Natural killer cell (primary cell): Measurements from ENCODE around the gene CDX2. TPM values are rescaled to one million over a fixed set of nuclear protein-coding genes. Genes with fewer than 3 reads are reported as not detected.

Experiments
- ATAC-seq, 3 donors: fragments of 150-1000 bp in 2 of 3; fragments of 200-7000 bp in 1 of 3; cut with Tn5 transposase; 1 replicate in 1 of 3; 2 replicates in 2 of 3; pipeline ENCODE4 v1.10.0; 2021; ENCODE audit warnings: mild to moderate bottlenecking in 2 of 3, moderate library complexity in 2 of 3
- DNase-seq, 2 donors: peaks; one replicate each; pipeline versions ENCODE4 v3.0.0 to v3.0.0-alpha.2; 2013 to 2021; ENCODE audit warnings: mixed read lengths in 1 of 2
- H3K27ac ChIP-seq: one replicate; pipeline ENCODE4 v1.5.1; 2013; ENCODE audit warnings: mild to moderate bottlenecking, low read length
- H3K27me3 ChIP-seq: one replicate; pipeline ENCODE4 v1.6.1; 2013; ENCODE audit warnings: low read length; ENCODE audit not compliant: control insufficient read depth, insufficient read depth
- H3K36me3 ChIP-seq: one replicate; pipeline ENCODE4 v1.6.1; 2013; ENCODE audit warnings: low read length; ENCODE audit not compliant: control insufficient read depth, insufficient read depth
- H3K4me1 ChIP-seq: one replicate; pipeline ENCODE4 v1.6.1; 2013; ENCODE audit warnings: low read length; ENCODE audit not compliant: control insufficient read depth, insufficient read depth
- H3K4me3 ChIP-seq: one replicate; pipeline ENCODE4 v1.5.1; 2013; ENCODE audit warnings: low read length
- H3K9me3 ChIP-seq: one replicate; pipeline ENCODE4 v1.6.1; 2013; ENCODE audit warnings: low read length; ENCODE audit not compliant: control insufficient read depth, insufficient read depth
- H3K27ac Mint-ChIP-seq, 2 donors: one replicate each; pipeline ENCODE4 v1.8.0; 2022; ENCODE audit warnings: mild to moderate bottlenecking in 2 of 2, mixed read lengths in 2 of 2, moderate library complexity in 1 of 2
- H3K27me3 Mint-ChIP-seq, 2 donors: one replicate each; pipeline ENCODE4 v1.8.0; 2022; ENCODE audit warnings: low read depth in 2 of 2, mixed read lengths in 2 of 2
- H3K36me3 Mint-ChIP-seq: one replicate; pipeline ENCODE4 v1.8.0; 2022; ENCODE audit warnings: mixed read lengths
- H3K4me1 Mint-ChIP-seq, 2 donors: one replicate each; pipeline ENCODE4 v1.8.0; 2022; ENCODE audit warnings: mixed read lengths in 2 of 2
- H3K4me3 Mint-ChIP-seq: one replicate; pipeline ENCODE4 v1.8.0; 2022; ENCODE audit warnings: mild to moderate bottlenecking, moderate library complexity, mixed read lengths
- H3K9me3 Mint-ChIP-seq, 2 donors: one replicate each; pipeline ENCODE4 v1.8.0; 2022; ENCODE audit warnings: mixed read lengths in 2 of 2
- CTCF ChIP-seq: fragments of 200-600 bp; IDR thresholded peaks from one replicate; pipeline ENCODE4 v1.8.0; 2022; ENCODE audit warnings: antibody characterized with exemption
- WGBS: methylation state at CpG from one replicate; pipeline ENCODE4 v1.1.7; 2013; ENCODE audit warnings: missing lambda C conversion rate; ENCODE audit not compliant: insufficient coverage; 5-methylcytosine and 5-hydroxymethylcytosine counted together
- intact Hi-C: fragments of 100-400 bp; cut with micrococcal nuclease; formaldehyde crosslinking; loops from one replicate; pipeline ENCODE4 v1.14.2; 2022
- total RNA-seq, 4 donors: library from RNA; stranded (reverse); fragments of 120-200 nt in 1 of 4; gene quantifications; one replicate each; pipeline versions ENCODE4 v1.2.3 to v1.2.4, GENCODE V29; 2013 to 2022

The CDX2 gene
- total RNA-seq, 3 donors from 2014 or later (not counting 1 experiment from before 2014, with no cell fraction given), result not detected

DNA sequence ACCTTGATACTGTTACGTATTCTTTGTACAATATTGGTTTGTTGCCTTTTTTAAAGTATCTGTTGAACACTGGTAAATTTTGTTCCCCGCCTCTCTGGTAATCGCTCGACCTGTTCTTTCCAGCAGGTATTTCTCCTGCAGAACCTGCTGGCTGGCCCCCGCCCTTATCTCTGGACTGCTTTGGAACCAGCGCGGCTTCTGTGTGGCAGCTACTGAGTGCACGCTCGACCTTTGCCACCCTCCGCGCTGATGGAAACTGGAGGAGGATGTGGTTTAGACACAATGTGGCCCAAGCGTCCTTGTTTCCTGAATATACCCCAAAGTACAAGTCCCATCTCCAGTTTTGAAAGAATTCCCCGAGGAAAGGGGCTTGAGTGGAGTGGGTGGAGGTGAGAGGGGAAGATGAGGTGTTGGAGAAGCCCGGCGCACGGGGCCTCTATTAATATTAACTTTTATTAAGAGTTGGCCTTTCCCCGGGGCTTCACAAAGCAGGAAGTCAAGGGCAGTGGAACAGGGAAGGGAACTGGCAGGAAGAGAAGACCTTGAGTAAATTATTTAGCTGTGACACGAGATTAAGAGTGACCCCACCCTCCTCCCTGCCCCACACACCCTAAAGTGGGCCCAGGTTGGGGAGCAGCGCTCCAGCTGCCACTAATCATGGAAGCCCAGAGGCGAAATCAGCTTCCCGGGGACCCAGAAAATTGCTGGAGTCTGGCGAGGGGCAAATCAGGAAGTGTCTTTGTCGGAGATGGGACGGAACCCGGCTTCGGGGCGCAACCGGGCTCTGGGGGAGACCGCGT lies 16.0 kb downstream of the CDX2 start:
- H3K27me3 ChIP-seq, result peaks cover 30% of the 10 kb centered on the region
- H3K4me3 ChIP-seq, result no peak overlapping the region
- no peaks in the 10 kb centered on the region for H3K9me3 Mint-ChIP-seq
- H3K36me3 Mint-ChIP-seq, result no peaks in the 10 kb centered on the region
- DNase-seq (no peak), ATAC-seq (peak in 1 of 3 donors; percentile 6)
- H3K4me1 ChIP-seq, result peaks cover 15% of the 10 kb centered on the region
- peaks cover 46 to 65% of the 10 kb centered on the region in 2 donors for H3K27me3 Mint-ChIP-seq
- H3K27ac ChIP-seq, result no peak overlapping the region
- no peak for TF ChIP-seq CTCF
- H3K9me3 ChIP-seq, result no peaks in the 10 kb centered on the region
- peaks cover 6 to 12% of the 10 kb centered on the region in 2 donors for H3K4me1 Mint-ChIP-seq
- peak overlapping the region; percentile 86 for H3K4me3 Mint-ChIP-seq
- no peaks in the 10 kb centered on the region for H3K36me3 ChIP-seq
- no peak overlapping the region for H3K27ac Mint-ChIP-seq
- intact Hi-C loops, result loop anchor here (10.0 kb wide), 1 partner anchor 578 kb away; no protein-coding TSS in a partner anchor
- 10% methylated on average over 23 of the region's 30 CpGs for WGBS

DNA sequence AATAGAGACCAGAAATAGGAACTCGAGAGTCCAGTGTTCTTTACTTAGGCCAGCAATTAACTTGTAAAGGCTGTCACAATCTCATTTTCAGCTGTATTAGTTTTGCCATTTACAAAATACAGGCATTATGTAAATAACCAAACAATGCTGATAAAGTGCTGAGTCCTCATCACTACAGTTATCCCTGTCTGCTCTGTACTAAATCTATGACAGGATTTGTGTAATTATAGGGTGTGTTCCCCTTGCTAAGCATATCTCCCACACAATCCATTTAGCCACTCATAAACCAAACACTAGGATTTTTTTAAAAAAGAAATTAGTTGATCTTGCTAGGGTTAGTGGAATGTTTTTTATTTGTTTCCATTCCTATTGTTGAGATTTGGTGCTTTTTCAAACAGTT lies 26.1 kb downstream of the CDX2 start:
- DNase-seq, result no peak
- Histone ChIP-seq H3K9me3 (no peaks in the 10 kb centered on the region), H3K36me3 (no peaks in the 10 kb centered on the region), H3K27ac (no peak overlapping the region), H3K4me3 (no peak overlapping the region), H3K27me3 (peaks cover 4% of the 10 kb centered on the region), H3K4me1 (no peaks in the 10 kb centered on the region)
- Mint-ChIP-seq H3K36me3 (no peaks in the 10 kb centered on the region), H3K4me3 (no peak overlapping the region), H3K9me3 (no peaks in the 10 kb centered on the region), H3K27me3 (peaks cover 11 to 25% of the 10 kb centered on the region in 2 donors), H3K27ac (no peak overlapping the region), H3K4me1 (no peaks in the 10 kb centered on the region)
- WGBS, result 84% methylated on average over 1 of the region's 1 CpG
- TF ChIP-seq CTCF, result no peak
- intact Hi-C loops, result no loop called here
- no peak for ATAC-seq

- TF ChIP-seq CTCF, result no peak
- H3K27ac Mint-ChIP-seq, result no peak overlapping the region
- DNase-seq (no peak), ATAC-seq (no peak)
- no peaks in the 10 kb centered on the region for H3K36me3 Mint-ChIP-seq
- H3K4me1 Mint-ChIP-seq, result no peaks in the 10 kb centered on the region
- intact Hi-C loops, result no loop called here
- Histone ChIP-seq H3K27me3 (peaks cover 14% of the 10 kb centered on the region), H3K36me3 (no peaks in the 10 kb centered on the region), H3K4me3 (no peak overlapping the region), H3K9me3 (peaks cover 3% of the 10 kb centered on the region), H3K27ac (no peak overlapping the region), H3K4me1 (no peaks in the 10 kb centered on the region)
- no peak overlapping the region for H3K4me3 Mint-ChIP-seq
- WGBS, result 85% methylated on average over 2 of the region's 2 CpGs
- H3K27me3 Mint-ChIP-seq, result peaks cover 27 to 33% of the 10 kb centered on the region in 2 donors
- H3K9me3 Mint-ChIP-seq, result no peaks in the 10 kb centered on the region
These were observed 35.4 kb downstream of the CDX2 start for GRCh38 chr13:27933580-27934328.
